PC-9 (cell line): ENCODE results near the gene C16orf95. TPM values are rescaled to one million over a fixed set of nuclear protein-coding genes. Genes with fewer than 3 reads are reported as not detected.

Experiments
- BruUV-seq: library from RNA; stranded (reverse); fragments of 400-500 nt; replicated peaks from 2 replicates; lab custom pipeline; 2021; lab: Mats Ljungman, UMichigan
- CTCF ChIA-PET: fragments of 300-600 bp; sonication (Branson Sonifier 250); formaldehyde crosslinking; loops from one replicate; lab custom pipeline; 2022; ENCODE audit warnings: antibody characterized with exemption; lab: Charles Lee
- POLR2A ChIA-PET: fragments of 300-600 bp; sonication (Branson Sonifier 250); formaldehyde crosslinking; loops from one replicate; lab custom pipeline; 2022; ENCODE audit warnings: antibody characterized with exemption; ENCODE audit not compliant: unreplicated experiment; lab: Charles Lee
- DNase-seq, 2 experiments: peaks; one replicate each; pipeline versions ENCODE4 v3.0.0 to v3.0.0-alpha.2; 2015 to 2022; ENCODE audit warnings: mixed read lengths in 1 of 2
- H2AFZ ChIP-seq: fragments of 200-600 bp; sonication (generic); 2 replicates; pipeline ENCODE4 v1.8.1; 2017; ENCODE audit warnings: antibody characterized with exemption
- H3F3A ChIP-seq: fragments of 200-600 bp; sonication (generic); 2 replicates; pipeline ENCODE4 v1.8.1; 2017; ENCODE audit warnings: antibody characterized with exemption, mild to moderate bottlenecking, low read depth; ENCODE audit not compliant: insufficient read depth
- H3K27ac ChIP-seq: fragments of 200-600 bp; sonication (generic); 2 replicates; pipeline ENCODE4 v1.6.1; 2016; ENCODE audit warnings: mixed run types
- H3K27me3 ChIP-seq: fragments of 200-600 bp; sonication (generic); 2 replicates; pipeline ENCODE4 v1.6.1; 2016; ENCODE audit warnings: low read depth, mixed run types; ENCODE audit not compliant: insufficient read depth
- H3K36me3 ChIP-seq: fragments of 200-600 bp; sonication (generic); 2 replicates; pipeline ENCODE4 v1.6.1; 2016; ENCODE audit warnings: low read depth, mixed run types
- H3K4me1 ChIP-seq: fragments of 200-600 bp; sonication (generic); replicated peaks from 2 replicates; pipeline ENCODE4 v1.6.1; 2016; ENCODE audit warnings: mixed run types; ENCODE audit not compliant: insufficient read depth
- H3K4me2 ChIP-seq: fragments of 200-600 bp; sonication (generic); 2 replicates; pipeline ENCODE4 v1.6.1; 2017; ENCODE audit warnings: mixed run types
- H3K4me3 ChIP-seq: fragments of 200-600 bp; sonication (generic); 2 replicates; pipeline ENCODE4 v1.6.1; 2016; ENCODE audit warnings: mixed run types
- H3K79me2 ChIP-seq: fragments of 200-600 bp; sonication (generic); 2 replicates; pipeline ENCODE4 v1.6.1; 2017; ENCODE audit warnings: low read depth, mixed run types
- H3K9me2 ChIP-seq: fragments of 200-600 bp; sonication (generic); 2 replicates; pipeline ENCODE4 v1.8.1; 2017; ENCODE audit warnings: mild to moderate bottlenecking; ENCODE audit not compliant: insufficient read depth
- H3K9me3 ChIP-seq: fragments of 200-600 bp; sonication (generic); 2 replicates; pipeline ENCODE4 v1.8.1; 2016; ENCODE audit warnings: low read depth; ENCODE audit not compliant: insufficient read depth
- H4K20me1 ChIP-seq: fragments of 200-600 bp; sonication (generic); 2 replicates; pipeline ENCODE4 v1.8.1; 2017; ENCODE audit not compliant: insufficient read depth
- EZH2 ChIP-seq: fragments of 200-600 bp; sonication (generic); IDR thresholded peaks from 2 replicates; pipeline ENCODE4 v1.8.0; 2017; ENCODE audit warnings: antibody characterized with exemption, low read depth
- intact Hi-C: fragments of 100-400 bp; cut with micrococcal nuclease; formaldehyde crosslinking; loops from one replicate; pipeline ENCODE4 v1.10.0; 2022; ENCODE audit not compliant: unreplicated experiment
- total RNA-seq: library from RNA; stranded (reverse); gene quantifications from 2 replicates; pipeline ENCODE4 v1.2.3, GENCODE V29; 2021
- TF ChIP-seq, protein P1 (sequence below): fragments of 200-600 bp; sonication (generic); conservative IDR thresholded peaks from 2 replicates; pipeline ENCODE4 v1.6.1; 2017; ENCODE audit warnings: mixed run types, antibody characterized with exemption, mild to moderate bottlenecking, moderate library complexity

Gene C16orf95
- total RNA-seq, 1 experiment from 2014 or later: 7.5 TPM

DNA sequence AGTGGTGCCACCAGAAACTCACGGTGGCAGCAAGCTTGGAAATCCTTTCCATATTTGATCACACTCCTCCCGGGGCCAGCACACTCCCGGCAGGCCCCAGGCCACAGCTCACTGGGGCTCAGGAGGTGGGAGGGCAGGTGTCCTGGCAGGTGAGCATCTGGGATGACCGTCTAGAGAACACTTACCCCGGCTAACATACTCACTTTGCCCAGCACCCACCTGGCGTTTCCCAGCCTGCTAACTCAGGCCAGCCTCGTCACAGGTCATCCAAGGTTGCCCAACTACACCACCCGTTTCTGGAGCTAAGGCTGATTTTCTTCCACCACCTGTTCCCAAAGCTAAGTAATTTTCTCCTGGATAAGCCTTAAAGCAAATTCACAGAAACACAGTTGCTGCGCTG is 41.5 kb upstream of the C16orf95 start:
- Histone ChIP-seq H4K20me1 (peaks cover 5% of the 10 kb centered on the region), H3K4me3 (no peak overlapping the region), H3K9me3 (no peaks in the 10 kb centered on the region), H3K4me2 (no peak overlapping the region), H3K4me1 (no peaks in the 10 kb centered on the region), H3K27me3 (no peaks in the 10 kb centered on the region), H3K27ac (no peak overlapping the region), H3K36me3 (no peaks in the 10 kb centered on the region), H3K79me2 (no peaks in the 10 kb centered on the region), H2AFZ (no peak overlapping the region), H3K9me2 (no peaks in the 10 kb centered on the region), H3F3A (no peaks in the 10 kb centered on the region)
- ChIA-PET CTCF (no interaction called here), POLR2A (no interaction called here)
- TF ChIP-seq EZH2: no peak
- TF ChIP-seq, protein P1, sequence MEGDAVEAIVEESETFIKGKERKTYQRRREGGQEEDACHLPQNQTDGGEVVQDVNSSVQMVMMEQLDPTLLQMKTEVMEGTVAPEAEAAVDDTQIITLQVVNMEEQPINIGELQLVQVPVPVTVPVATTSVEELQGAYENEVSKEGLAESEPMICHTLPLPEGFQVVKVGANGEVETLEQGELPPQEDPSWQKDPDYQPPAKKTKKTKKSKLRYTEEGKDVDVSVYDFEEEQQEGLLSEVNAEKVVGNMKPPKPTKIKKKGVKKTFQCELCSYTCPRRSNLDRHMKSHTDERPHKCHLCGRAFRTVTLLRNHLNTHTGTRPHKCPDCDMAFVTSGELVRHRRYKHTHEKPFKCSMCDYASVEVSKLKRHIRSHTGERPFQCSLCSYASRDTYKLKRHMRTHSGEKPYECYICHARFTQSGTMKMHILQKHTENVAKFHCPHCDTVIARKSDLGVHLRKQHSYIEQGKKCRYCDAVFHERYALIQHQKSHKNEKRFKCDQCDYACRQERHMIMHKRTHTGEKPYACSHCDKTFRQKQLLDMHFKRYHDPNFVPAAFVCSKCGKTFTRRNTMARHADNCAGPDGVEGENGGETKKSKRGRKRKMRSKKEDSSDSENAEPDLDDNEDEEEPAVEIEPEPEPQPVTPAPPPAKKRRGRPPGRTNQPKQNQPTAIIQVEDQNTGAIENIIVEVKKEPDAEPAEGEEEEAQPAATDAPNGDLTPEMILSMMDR: no peak
- intact Hi-C loops: no loop called here
- no TSS peak for BruUV-seq
- no peak for DNase-seq

- no peak for TF ChIP-seq EZH2
- TF ChIP-seq, protein P1: no peak
- no TSS peak for BruUV-seq
- no peaks in the 10 kb centered on the region for H3K36me3 ChIP-seq
- H3K27ac ChIP-seq: no peak overlapping the region
- H2AFZ ChIP-seq: no peak overlapping the region
- H3F3A ChIP-seq: no peaks in the 10 kb centered on the region
- ChIA-PET POLR2A (no interaction called here), CTCF (no interaction called here)
- H3K4me3 ChIP-seq: no peak overlapping the region
- no peaks in the 10 kb centered on the region for H3K4me1 ChIP-seq
- no peaks in the 10 kb centered on the region for H3K79me2 ChIP-seq
- no peak for DNase-seq
- no peaks in the 10 kb centered on the region for H3K9me3 ChIP-seq
- H4K20me1 ChIP-seq: peaks cover 5% of the 10 kb centered on the region
- no peaks in the 10 kb centered on the region for H3K27me3 ChIP-seq
- no peaks in the 10 kb centered on the region for H3K9me2 ChIP-seq
- no peak overlapping the region for H3K4me2 ChIP-seq
- intact Hi-C loops: no loop called here
These were observed 41.1 kb upstream of the C16orf95 start for GRCh38 chr16:87358250-87358649.

DNA sequence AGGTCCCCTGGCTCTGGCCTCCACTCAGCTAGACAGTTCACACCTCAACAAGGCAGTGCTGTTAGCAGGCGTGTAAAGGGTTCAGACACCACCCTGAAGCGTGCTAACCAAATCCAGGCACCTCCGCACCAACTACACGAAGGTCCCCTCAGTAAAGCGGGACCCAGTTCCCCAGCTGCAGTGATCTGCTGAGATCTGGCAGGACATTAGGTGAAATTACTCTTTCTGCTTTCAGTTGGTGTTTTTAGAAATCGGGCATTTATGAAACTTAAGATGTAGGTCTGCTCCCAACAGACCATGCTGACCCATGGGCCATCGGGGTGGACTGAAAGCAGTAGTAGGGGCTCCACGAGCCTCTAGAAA is 39.3 kb upstream of the C16orf95 start:
- Histone ChIP-seq H3K36me3 (no peaks in the 10 kb centered on the region), H2AFZ (no peak overlapping the region), H3K4me2 (no peak overlapping the region), H3K4me3 (no peak overlapping the region), H3K9me2 (no peaks in the 10 kb centered on the region), H4K20me1 (peaks cover 5% of the 10 kb centered on the region), H3K27me3 (no peaks in the 10 kb centered on the region), H3K79me2 (no peaks in the 10 kb centered on the region), H3K9me3 (no peaks in the 10 kb centered on the region), H3K4me1 (no peaks in the 10 kb centered on the region), H3K27ac (no peak overlapping the region), H3F3A (no peaks in the 10 kb centered on the region)
- intact Hi-C loops: no loop called here
- no peak for TF ChIP-seq EZH2
- TF ChIP-seq, protein P1: no peak
- ChIA-PET CTCF (no interaction called here), POLR2A (no interaction called here)
- no peak for DNase-seq
- no TSS peak for BruUV-seq
